Prostate gland (tissue), 2 donors: Measurements from ENCODE around the gene MAT2B. TPM values are rescaled to one million over a fixed set of nuclear protein-coding genes. Genes with fewer than 3 reads are reported as not detected.

ENCODE experiments used
- DNase-seq: peaks from one replicate; pipeline ENCODE4 v3.0.0-alpha.2; 2019; ENCODE audit warnings: low spot score
- H3K27ac ChIP-seq, 2 donors: fragments of 200-600 bp; sonication (generic); 2 replicates each; pipeline ENCODE4 v1.5.1; 2017 to 2019
- H3K27me3 ChIP-seq: fragments of 200-600 bp; sonication (generic); replicated peaks from 2 replicates; pipeline ENCODE4 v1.5.1; 2019; ENCODE audit not compliant: insufficient read depth
- H3K36me3 ChIP-seq, 2 donors: fragments of 200-600 bp; sonication (generic); 1 replicate in 1 of 2; 2 replicates in 1 of 2; pipeline versions ENCODE4 v1.5.1 to v1.8.1; 2017 to 2019
- H3K4me1 ChIP-seq: fragments of 200-600 bp; sonication (generic); replicated peaks from 2 replicates; pipeline ENCODE4 v1.5.1; 2019
- H3K4me3 ChIP-seq, 2 donors: fragments of 200-600 bp; sonication (generic); 2 replicates each; pipeline ENCODE4 v1.5.1; 2017 to 2019
- H3K9me3 ChIP-seq: fragments of 200-600 bp; sonication (generic); 2 replicates; pipeline ENCODE4 v1.5.1; 2017
- POLR2A ChIP-seq: fragments of 450-650 bp; IDR thresholded peaks from one replicate; pipeline ENCODE4 v1.6.1; 2016; ENCODE audit warnings: antibody characterized with exemption, mild to moderate bottlenecking
- POLR2AphosphoS5 ChIP-seq: sonication (generic); formaldehyde crosslinking; IDR thresholded peaks from one replicate; pipeline ENCODE4 v1.6.1; 2017; ENCODE audit warnings: antibody characterized with exemption
- WGBS: methylation state at CpG from one replicate; pipeline ENCODE4 v1.1.5; 2018; 5-methylcytosine and 5-hydroxymethylcytosine counted together
- intact Hi-C: fragments of 100-400 bp; cut with DNase I; formaldehyde crosslinking; loops from one replicate; pipeline ENCODE4 v1.14.2; 2022
- total RNA-seq, 2 donors: library from RNA; depleted of rRNA; stranded (reverse); fragments of >200 nt; gene quantifications; one replicate each; pipeline ENCODE4 v1.1.0, GENCODE V29; 2016
- TF ChIP-seq, protein P1 (sequence below), 4 experiments: fragments of 200-600 bp in 2 of 4; fragments of 450-650 bp in 2 of 4; sonication (generic) in 2 of 4; IDR thresholded peaks; 1 replicate in 3 of 4; 2 replicates in 1 of 4; pipeline ENCODE4 v1.5.1; 2016 to 2019; ENCODE audit warnings: antibody characterized with exemption in 4 of 4, mild to moderate bottlenecking in 2 of 4, moderate library complexity in 2 of 4

MAT2B gene
- total RNA-seq, 2 donors from 2014 or later: 53.9 to 68.5 TPM

- no peaks in the 10 kb centered on the region for H3K9me3 ChIP-seq
- TF ChIP-seq POLR2AphosphoS5: no peak
- TF ChIP-seq, protein P1, sequence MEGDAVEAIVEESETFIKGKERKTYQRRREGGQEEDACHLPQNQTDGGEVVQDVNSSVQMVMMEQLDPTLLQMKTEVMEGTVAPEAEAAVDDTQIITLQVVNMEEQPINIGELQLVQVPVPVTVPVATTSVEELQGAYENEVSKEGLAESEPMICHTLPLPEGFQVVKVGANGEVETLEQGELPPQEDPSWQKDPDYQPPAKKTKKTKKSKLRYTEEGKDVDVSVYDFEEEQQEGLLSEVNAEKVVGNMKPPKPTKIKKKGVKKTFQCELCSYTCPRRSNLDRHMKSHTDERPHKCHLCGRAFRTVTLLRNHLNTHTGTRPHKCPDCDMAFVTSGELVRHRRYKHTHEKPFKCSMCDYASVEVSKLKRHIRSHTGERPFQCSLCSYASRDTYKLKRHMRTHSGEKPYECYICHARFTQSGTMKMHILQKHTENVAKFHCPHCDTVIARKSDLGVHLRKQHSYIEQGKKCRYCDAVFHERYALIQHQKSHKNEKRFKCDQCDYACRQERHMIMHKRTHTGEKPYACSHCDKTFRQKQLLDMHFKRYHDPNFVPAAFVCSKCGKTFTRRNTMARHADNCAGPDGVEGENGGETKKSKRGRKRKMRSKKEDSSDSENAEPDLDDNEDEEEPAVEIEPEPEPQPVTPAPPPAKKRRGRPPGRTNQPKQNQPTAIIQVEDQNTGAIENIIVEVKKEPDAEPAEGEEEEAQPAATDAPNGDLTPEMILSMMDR (IDR thresholded peaks at IDR 0.05): no peak
- TF ChIP-seq POLR2A: no peak
- DNase-seq: no peak
- H3K36me3 ChIP-seq: no peaks in the 10 kb centered on the region
- intact Hi-C loops: no loop called here
- H3K4me1 ChIP-seq: no peaks in the 10 kb centered on the region
- no peaks in the 10 kb centered on the region for H3K27me3 ChIP-seq
- H3K27ac ChIP-seq: no peak overlapping the region
- 87% methylated on average over 4 of the region's 4 CpGs for WGBS
- no peak overlapping the region for H3K4me3 ChIP-seq
Observed at GRCh38 chr5:163544041-163544440, 38.6 kb downstream of the MAT2B start.

- TF ChIP-seq POLR2AphosphoS5: no peak
- TF ChIP-seq, protein P1 (IDR thresholded peaks at IDR 0.05): no peak
- TF ChIP-seq POLR2A: no peak
- H3K27me3 ChIP-seq: no peaks in the 10 kb centered on the region
- H3K4me1 ChIP-seq: no peaks in the 10 kb centered on the region
- H3K27ac ChIP-seq: no peak overlapping the region
- H3K9me3 ChIP-seq: no peaks in the 10 kb centered on the region
- H3K36me3 ChIP-seq: no peaks in the 10 kb centered on the region
- intact Hi-C loops: no loop called here
- no peak for DNase-seq
- WGBS: 88% methylated on average over 4 of the region's 4 CpGs
- H3K4me3 ChIP-seq: no peak overlapping the region
Observed at GRCh38 chr5:163544836-163545235, 39.4 kb downstream of the MAT2B start.

- Histone ChIP-seq H3K27ac (no peak overlapping the region), H3K4me1 (no peaks in the 10 kb centered on the region), H3K36me3 (no peaks in the 10 kb centered on the region), H3K4me3 (no peak overlapping the region), H3K9me3 (no peaks in the 10 kb centered on the region), H3K27me3 (no peaks in the 10 kb centered on the region)
- no peak for DNase-seq
- 72% methylated on average over 5 of the region's 5 CpGs for WGBS
- intact Hi-C loops: no loop called here
- TF ChIP-seq, protein P1 (IDR thresholded peaks at IDR 0.05): no peak
- TF ChIP-seq POLR2AphosphoS5 (no peak), POLR2A (no peak)
Observed at GRCh38 chr5:163548649-163549048, 43.2 kb downstream of the MAT2B start.

DNA sequence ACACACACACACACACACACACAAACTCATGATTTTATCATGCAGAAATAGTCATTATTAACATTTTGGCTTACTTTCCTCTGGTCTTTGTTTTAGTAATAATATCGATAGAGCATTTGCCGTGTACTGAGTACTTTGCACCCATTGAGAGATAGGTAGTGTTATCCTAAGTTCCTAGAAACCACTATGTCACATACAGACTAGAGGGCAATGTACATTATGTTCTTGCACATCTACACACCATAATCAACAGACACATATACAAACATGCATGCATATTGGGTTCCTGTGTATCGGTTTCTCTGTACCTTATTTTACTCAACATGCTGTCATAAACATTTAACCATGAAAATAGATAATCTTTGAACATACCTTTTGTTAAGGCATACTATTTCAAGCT, 45.7 kb downstream of the MAT2B start:
- Histone ChIP-seq H3K4me3 (no peak overlapping the region), H3K27ac (no peak overlapping the region), H3K36me3 (no peaks in the 10 kb centered on the region), H3K27me3 (no peaks in the 10 kb centered on the region), H3K9me3 (no peaks in the 10 kb centered on the region), H3K4me1 (no peaks in the 10 kb centered on the region)
- no peak for DNase-seq
- WGBS: 94% methylated on average over 3 of the region's 3 CpGs
- TF ChIP-seq POLR2AphosphoS5: no peak
- no peak for TF ChIP-seq POLR2A
- TF ChIP-seq, protein P1 (IDR thresholded peaks at IDR 0.05): no peak
- intact Hi-C loops: no loop called here

DNA sequence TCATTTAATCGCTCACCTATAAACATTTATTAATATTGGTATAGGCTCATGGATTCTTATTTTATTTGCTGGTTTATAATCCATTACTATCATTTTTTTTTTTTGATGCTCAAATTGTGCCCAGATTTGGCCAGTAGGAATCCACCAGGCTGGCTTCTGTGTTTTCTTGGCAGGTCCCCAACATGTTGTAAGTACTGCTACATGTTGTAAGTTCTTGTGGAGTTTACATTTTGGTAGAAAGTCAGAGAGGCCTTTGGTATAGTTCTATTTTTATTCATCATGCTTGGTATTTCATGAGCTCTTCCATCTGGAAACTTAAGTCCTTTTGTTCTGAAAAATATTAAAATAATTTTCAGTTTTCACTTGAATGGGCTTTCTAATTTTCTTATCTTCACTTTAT, 47.1 kb downstream of the MAT2B start:
- Histone ChIP-seq H3K4me3 (no peak overlapping the region), H3K4me1 (no peaks in the 10 kb centered on the region), H3K9me3 (no peaks in the 10 kb centered on the region), H3K27ac (no peak overlapping the region), H3K27me3 (no peaks in the 10 kb centered on the region), H3K36me3 (no peaks in the 10 kb centered on the region)
- DNase-seq: no peak
- 100% methylated on average over 1 of the region's 1 CpG for WGBS
- intact Hi-C loops: no loop called here
- TF ChIP-seq POLR2AphosphoS5 (no peak), POLR2A (no peak)
- TF ChIP-seq, protein P1 (IDR thresholded peaks at IDR 0.05): no peak
